Panc1 (cell line): Measurements from ENCODE around the gene PRKCZ. TPM values are rescaled to one million over a fixed set of nuclear protein-coding genes. Genes with fewer than 3 reads are reported as not detected.

Experiments used
- ATAC-seq: fragments of 200-7000 bp; cut with Tn5 transposase; 2 replicates; pipeline ENCODE4 v1.9.1; 2020; ENCODE audit warnings: mild to moderate bottlenecking, moderate library complexity
- BruUV-seq: library from RNA; stranded (reverse); fragments of 400-500 nt; replicated peaks from 2 replicates; lab custom pipeline; 2021; lab: Mats Ljungman, UMichigan
- CTCF ChIA-PET: fragments of 300-600 bp; sonication (Branson Sonifier 250); formaldehyde crosslinking; loops from one replicate; lab custom pipeline; 2022; ENCODE audit warnings: antibody characterized with exemption; lab: Charles Lee
- POLR2A ChIA-PET: fragments of 300-600 bp; sonication (Branson Sonifier 250); formaldehyde crosslinking; loops from one replicate; lab custom pipeline; 2022; ENCODE audit warnings: antibody characterized with exemption; lab: Charles Lee
- DNase-seq: peaks from one replicate; pipeline ENCODE4 v3.0.0-alpha.2; 2010; ENCODE audit warnings: low read depth, low spot score
- H3K27ac ChIP-seq: 2 replicates; pipeline ENCODE4 v1.5.1; 2011; ENCODE audit warnings: mild to moderate bottlenecking, low read length, inconsistent platforms
- H3K27me3 ChIP-seq: fragments of 200-500 bp; sonication (Bioruptor generic); 2 replicates; pipeline ENCODE4 v1.6.0; 2014; ENCODE audit warnings: low read length, inconsistent platforms; ENCODE audit not compliant: control insufficient read depth, insufficient read depth
- H3K36me3 ChIP-seq: fragments of 200-500 bp; sonication (Bioruptor generic); 2 replicates; pipeline ENCODE4 v1.5.1; 2014; ENCODE audit warnings: inconsistent platforms, mild to moderate bottlenecking, low read length, moderate library complexity; ENCODE audit not compliant: control insufficient read depth, insufficient read depth
- H3K4me1 ChIP-seq: 2 replicates; pipeline ENCODE4 v1.5.1; 2011; ENCODE audit warnings: inconsistent platforms, mild to moderate bottlenecking, low read length, moderate library complexity; ENCODE audit not compliant: control insufficient read depth, insufficient read depth
- H3K4me3 ChIP-seq, 2 experiments: 2 replicates each; pipeline ENCODE4 v1.5.1; 2011 to 2012; ENCODE audit warnings: low read depth in 2 of 2, low read length in 2 of 2, mild to moderate bottlenecking in 2 of 2, inconsistent platforms in 1 of 2, moderate library complexity in 1 of 2
- H3K9me3 ChIP-seq: fragments of 200-500 bp; sonication (Bioruptor generic); 2 replicates; pipeline ENCODE4 v1.5.1; 2014; ENCODE audit warnings: low read depth, mild to moderate bottlenecking, inconsistent platforms, low read length, moderate library complexity; ENCODE audit not compliant: control insufficient read depth, insufficient read depth
- CTCF ChIP-seq: fragments of 450-650 bp; IDR thresholded peaks from 2 replicates; pipeline ENCODE4 v1.5.1; 2017; ENCODE audit warnings: mild to moderate bottlenecking
- POLR2AphosphoS5 ChIP-seq: IDR thresholded peaks from 2 replicates; pipeline ENCODE4 v1.6.1; 2012; ENCODE audit warnings: mild to moderate bottlenecking, low read depth, low read length, moderate library complexity
- REST ChIP-seq, 2 experiments: IDR thresholded peaks; 2 replicates each; pipeline ENCODE4 v1.6.1; 2011 to 2012; ENCODE audit warnings: low read depth in 2 of 2, control low read depth in 1 of 2, low read length in 1 of 2, mild to moderate bottlenecking in 1 of 2, moderate library complexity in 1 of 2; ENCODE audit not compliant: insufficient read depth in 1 of 2
- SIN3A ChIP-seq: IDR thresholded peaks from 2 replicates; pipeline ENCODE4 v1.6.1; 2012; ENCODE audit warnings: low read depth, mild to moderate bottlenecking, low read length, moderate library complexity, borderline replicate concordance; ENCODE audit not compliant: insufficient read depth
- TCF7L2 ChIP-seq: IDR thresholded peaks from 2 replicates; pipeline ENCODE4 v1.6.1; 2011; ENCODE audit warnings: mild to moderate bottlenecking, low read depth, low read length, inconsistent platforms
- in situ Hi-C: cut with HindIII; loops from 2 replicates; pipeline ENCODE4 v1.10.0; 2016; ENCODE audit warnings: low sequenced_read_pairs, low pct_unique_long_range_greater_than_20kb
- intact Hi-C: fragments of 100-400 bp; cut with micrococcal nuclease; formaldehyde crosslinking; loops from one replicate; pipeline ENCODE4 v1.10.0; 2022; ENCODE audit not compliant: unreplicated experiment
- total RNA-seq: library from RNA; stranded (reverse); gene quantifications from one replicate; pipeline ENCODE4 v1.2.1, GENCODE V29; 2021; ENCODE audit not compliant: unreplicated experiment

Gene PRKCZ
- total RNA-seq, 1 experiment from 2014 or later = 26.7 TPM

GRCh38 chr1:2021550-2021949 is 28.7 kb upstream of the PRKCZ start:
- intact Hi-C loops = no loop called here
- in situ Hi-C loops = no loop called here
- ATAC-seq (no peak), DNase-seq (no peak)
- Histone ChIP-seq H3K36me3 (no peaks in the 10 kb centered on the region), H3K27ac (no peak overlapping the region), H3K4me3 (no peak overlapping the region), H3K27me3 (peaks cover 2% of the 10 kb centered on the region; the same call in 1 of the 2 replicates), H3K4me1 (no peaks in the 10 kb centered on the region), H3K9me3 (no peaks in the 10 kb centered on the region)
- POLR2A ChIA-PET = no interaction called here
- TF ChIP-seq TCF7L2 = no peak
- TF ChIP-seq POLR2AphosphoS5 = no peak
- no peak for TF ChIP-seq REST (IDR thresholded peaks at IDR 0.05; ENCODE audit: insufficient read depth in 1 of 2, low read depth in 2 of 2, low read length in 1 of 2)
- no peak for TF ChIP-seq CTCF
- TF ChIP-seq SIN3A = no peak
- no TSS peak for BruUV-seq
- CTCF ChIA-PET = interaction anchor here (1.0 kb wide), 1 partner anchor 22 kb away, joined by 3 read pairs; no protein-coding TSS in a partner anchor

GRCh38 chr1:2022063-2022770 is 28.0 kb upstream of the PRKCZ start:
- in situ Hi-C loops = no loop called here
- intact Hi-C loops = no loop called here
- no peak overlapping the region for H3K27ac ChIP-seq
- H3K4me1 ChIP-seq = no peaks in the 10 kb centered on the region
- peaks cover 2% of the 10 kb centered on the region; the same call in 1 of the 2 replicates for H3K27me3 ChIP-seq
- ChIA-PET POLR2A (no interaction called here), CTCF (interaction anchor here (1.0 kb wide), 1 partner anchor 21 kb away, joined by 3 read pairs; no protein-coding TSS in a partner anchor)
- DNase-seq (no peak), ATAC-seq (no peak)
- no TSS peak for BruUV-seq
- H3K36me3 ChIP-seq = no peaks in the 10 kb centered on the region
- H3K4me3 ChIP-seq = no peak overlapping the region
- H3K9me3 ChIP-seq = no peaks in the 10 kb centered on the region
- no peak for TF ChIP-seq TCF7L2
- no peak for TF ChIP-seq CTCF
- TF ChIP-seq SIN3A = no peak
- TF ChIP-seq REST (IDR thresholded peaks at IDR 0.05; ENCODE audit: insufficient read depth in 1 of 2, low read depth in 2 of 2, low read length in 1 of 2) = no peak
- no peak for TF ChIP-seq POLR2AphosphoS5
